MM.1S (cell line): ENCODE data around the gene GLMP.

ENCODE experiments used
- DNase-seq: peaks from one replicate; pipeline ENCODE4 v3.0.0-alpha.2; 2015
- H2AFZ ChIP-seq: fragments of 300-600 bp; sonication (generic); 2 replicates; pipeline ENCODE4 v1.6.0; 2016; ENCODE audit warnings: antibody characterized with exemption, low read length
- H3F3A ChIP-seq: fragments of 300-600 bp; sonication (generic); 2 replicates; pipeline ENCODE4 v1.6.1; 2016; ENCODE audit warnings: mild to moderate bottlenecking, antibody characterized with exemption, low read length, moderate library complexity, mixed read lengths; ENCODE audit not compliant: insufficient read depth
- H3K27ac ChIP-seq: fragments of 300-600 bp; sonication (generic); 2 replicates; pipeline ENCODE4 v1.5.1; 2016; ENCODE audit warnings: mild to moderate bottlenecking, low read length
- H3K27me3 ChIP-seq: fragments of 300-600 bp; sonication (generic); replicated peaks from 2 replicates; pipeline ENCODE4 v1.6.0; 2016; ENCODE audit warnings: low read length; ENCODE audit not compliant: insufficient read depth
- H3K36me3 ChIP-seq: fragments of 300-600 bp; sonication (generic); replicated peaks from 2 replicates; pipeline ENCODE4 v1.6.1; 2016; ENCODE audit warnings: mild to moderate bottlenecking, low read length, mixed read lengths; ENCODE audit not compliant: insufficient read depth
- H3K4me1 ChIP-seq: fragments of 300-600 bp; sonication (generic); 2 replicates; pipeline ENCODE4 v1.6.1; 2016; ENCODE audit warnings: low read length, mixed read lengths
- H3K4me2 ChIP-seq: fragments of 300-600 bp; sonication (generic); 2 replicates; pipeline ENCODE4 v1.6.0; 2016; ENCODE audit warnings: low read depth, low read length
- H3K4me3 ChIP-seq: fragments of 300-600 bp; sonication (generic); 2 replicates; pipeline ENCODE4 v1.5.1; 2016; ENCODE audit warnings: low read length, mixed read lengths
- H3K79me2 ChIP-seq: fragments of 300-600 bp; sonication (generic); 2 replicates; pipeline ENCODE4 v1.6.1; 2016; ENCODE audit warnings: mixed run types, low read length, mixed read lengths
- H3K9ac ChIP-seq: fragments of 300-600 bp; sonication (generic); 2 replicates; pipeline ENCODE4 v1.6.1; 2016; ENCODE audit warnings: low read length, mixed read lengths
- H3K9me2 ChIP-seq: fragments of 300-600 bp; sonication (generic); replicated peaks from 2 replicates; pipeline ENCODE4 v1.6.1; 2016; ENCODE audit warnings: mild to moderate bottlenecking, low read length, mixed read lengths; ENCODE audit not compliant: insufficient read depth
- H3K9me3 ChIP-seq: fragments of 300-600 bp; sonication (generic); replicated peaks from 2 replicates; pipeline ENCODE4 v1.6.1; 2016; ENCODE audit warnings: mild to moderate bottlenecking, low read length, mixed read lengths; ENCODE audit not compliant: insufficient read depth
- H4K20me1 ChIP-seq: fragments of 300-600 bp; sonication (generic); 2 replicates; pipeline ENCODE4 v1.6.1; 2016; ENCODE audit warnings: mild to moderate bottlenecking, low read length, moderate library complexity, mixed read lengths; ENCODE audit not compliant: insufficient read depth
- CTCF ChIP-seq: fragments of 300-600 bp; sonication (generic); IDR thresholded peaks from 2 replicates; pipeline ENCODE4 v1.5.1; 2016; ENCODE audit warnings: antibody characterized with exemption, low read length, mixed read lengths
- EZH2 ChIP-seq: fragments of 300-600 bp; sonication (generic); optimal IDR thresholded peaks from 2 replicates; pipeline ENCODE3; 2017; ENCODE audit warnings: low read depth, mild to moderate bottlenecking, antibody characterized with exemption, low read length, mixed read lengths
- EZH2phosphoT487 ChIP-seq: fragments of 300-600 bp; sonication (generic); IDR thresholded peaks from 2 replicates; pipeline ENCODE4 v1.6.1; 2018; ENCODE audit warnings: antibody characterized with exemption, low read length

GLMP gene

DNA sequence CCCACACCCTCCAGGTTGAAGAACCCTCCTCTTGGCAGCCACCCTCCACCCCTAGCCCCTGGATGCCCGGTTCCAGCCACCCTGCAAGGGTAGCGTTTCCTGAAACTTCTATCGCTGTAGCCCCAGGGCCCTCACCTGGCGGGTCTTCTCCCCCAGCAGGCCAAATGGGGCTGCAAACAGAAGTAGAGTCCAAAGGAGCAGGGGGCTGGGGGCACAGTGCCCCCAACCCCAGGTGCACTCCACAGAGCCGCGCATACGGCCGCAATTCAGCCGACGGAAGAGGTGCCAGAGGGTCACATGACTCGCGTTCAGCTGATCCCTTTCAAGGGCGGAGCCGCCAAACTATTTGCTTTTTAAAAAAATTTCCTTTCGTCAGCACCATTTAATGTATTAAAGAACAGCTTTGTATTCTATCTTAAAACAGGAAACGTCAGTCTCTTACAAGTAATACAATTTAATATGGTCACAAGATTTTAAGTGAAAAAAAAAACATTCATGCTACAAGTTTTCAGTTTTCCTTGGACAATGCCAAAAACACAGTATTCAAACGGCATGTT lies at the start of gene GLMP:
TSS of gene GLMP (minus strand) at position 289 of the 557 bp plus-strand sequence. CDS start at position 255, 34 bp downstream.
- Histone ChIP-seq H3K27me3 (no peaks in the 10 kb centered on the region), H4K20me1 (no peaks in the 10 kb centered on the region), H3K4me3 (peak within 1 kb of the TSS; percentile 90), H3K9ac (peak within 1 kb of the TSS; percentile 68), H3F3A (no peaks in the 10 kb centered on the region), H3K9me2 (no peaks in the 10 kb centered on the region), H2AFZ (peak within 1 kb of the TSS; percentile 97), H3K36me3 (no peaks in the 10 kb centered on the region), H3K27ac (no peak within 1 kb of the TSS), H3K79me2 (peaks cover 9% of the 10 kb centered on the region), H3K4me2 (peak within 1 kb of the TSS; percentile 92), H3K9me3 (no peaks in the 10 kb centered on the region), H3K4me1 (peaks cover 10% of the 10 kb centered on the region; the same call in 1 of the 2 replicates)
- DNase-seq, result peak; percentile 77
- TF ChIP-seq EZH2, result no peak
- no peak for TF ChIP-seq CTCF
- no peak for TF ChIP-seq EZH2phosphoT487

DNA sequence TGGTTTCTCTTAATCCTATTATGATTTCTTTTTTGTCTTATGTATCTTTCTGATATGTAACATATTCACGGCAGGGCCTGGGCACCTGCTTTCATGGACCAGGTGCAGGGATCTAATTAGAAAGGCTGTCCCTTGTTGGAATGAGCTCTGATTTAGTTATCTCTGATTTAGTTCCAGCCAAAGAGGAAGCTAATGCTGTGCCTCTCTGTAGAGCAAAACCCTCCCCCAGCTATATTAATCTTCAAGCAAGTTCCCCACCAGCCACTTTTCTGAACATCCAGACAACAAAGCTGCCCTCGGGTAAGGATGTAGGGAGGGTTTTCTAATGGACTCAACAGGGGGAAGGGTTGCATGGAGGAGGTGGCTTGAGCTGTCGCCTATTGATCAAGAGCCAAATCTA lies 48.9 kb upstream of the GLMP start:
- Histone ChIP-seq H3K79me2 (no peaks in the 10 kb centered on the region), H3K36me3 (no peaks in the 10 kb centered on the region), H3K27me3 (no peaks in the 10 kb centered on the region), H2AFZ (no peak overlapping the region), H3K9ac (no peak overlapping the region), H3K27ac (no peak overlapping the region), H3K9me3 (no peaks in the 10 kb centered on the region), H4K20me1 (no peaks in the 10 kb centered on the region), H3K4me2 (no peak overlapping the region), H3F3A (peaks cover 4% of the 10 kb centered on the region), H3K9me2 (no peaks in the 10 kb centered on the region), H3K4me3 (no peak overlapping the region), H3K4me1 (no peaks in the 10 kb centered on the region)
- no peak for DNase-seq
- TF ChIP-seq CTCF, result no peak
- TF ChIP-seq EZH2phosphoT487, result no peak
- TF ChIP-seq EZH2, result no peak

DNA sequence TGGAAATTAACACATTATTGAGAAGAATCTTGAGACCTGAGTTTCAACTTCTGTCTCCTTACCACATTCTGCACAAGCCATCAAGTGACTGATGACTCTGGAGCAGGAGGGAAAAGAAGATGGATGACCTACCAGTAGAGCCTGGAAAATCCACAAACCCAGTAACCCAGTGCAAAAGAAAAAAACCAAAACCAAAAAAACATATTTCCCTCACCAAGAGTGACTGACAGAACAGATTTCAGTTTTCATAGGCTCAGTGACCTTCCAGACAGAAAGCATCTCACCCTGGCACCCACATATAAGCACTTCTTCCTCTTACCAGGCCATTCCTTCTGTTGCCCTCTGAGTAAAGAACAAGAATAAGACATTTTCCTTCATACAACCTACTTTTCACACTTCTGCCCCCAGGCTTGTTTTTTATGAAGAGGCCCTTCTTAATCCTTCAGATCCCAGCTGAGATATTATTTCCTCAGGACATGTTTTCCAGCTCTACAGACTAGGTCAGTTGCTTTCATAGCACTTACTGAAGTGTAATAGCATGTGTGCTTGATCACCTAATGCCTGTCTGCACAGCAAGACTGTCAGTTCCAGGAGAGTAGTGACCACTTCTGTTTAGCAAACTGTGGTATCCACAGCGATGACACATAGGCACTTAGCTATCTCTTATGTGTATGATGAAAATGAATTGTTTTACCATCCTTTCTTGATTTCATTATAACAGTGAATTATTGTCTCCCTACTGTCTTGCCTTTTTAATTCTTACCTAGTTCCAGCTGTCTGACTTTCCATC lies 46.9 kb upstream of the GLMP start:
- H3K9ac ChIP-seq, result no peak overlapping the region
- no peak overlapping the region for H3K4me3 ChIP-seq
- H2AFZ ChIP-seq, result no peak overlapping the region
- H3K27ac ChIP-seq, result no peak overlapping the region
- no peaks in the 10 kb centered on the region for H3K27me3 ChIP-seq
- peaks cover 19% of the 10 kb centered on the region for H3F3A ChIP-seq
- H3K36me3 ChIP-seq, result no peaks in the 10 kb centered on the region
- H3K79me2 ChIP-seq, result peaks cover 8% of the 10 kb centered on the region
- H4K20me1 ChIP-seq, result no peaks in the 10 kb centered on the region
- no peak for DNase-seq
- no peak overlapping the region for H3K4me2 ChIP-seq
- no peaks in the 10 kb centered on the region for H3K9me3 ChIP-seq
- H3K4me1 ChIP-seq, result no peaks in the 10 kb centered on the region
- TF ChIP-seq EZH2 (no peak), EZH2phosphoT487 (no peak)
- H3K9me2 ChIP-seq, result no peaks in the 10 kb centered on the region
